GM12878 (cell line): ENCODE measurements around the gene SPIRE1. TPM values are rescaled to one million over a fixed set of nuclear protein-coding genes. Genes with fewer than 3 reads are reported as not detected.

Experiments
- ATAC-seq: fragments of 200-7000 bp; cut with Tn5 transposase; 3 replicates; pipeline ENCODE4 v1.9.1; 2020; ENCODE audit warnings: mild to moderate bottlenecking, moderate library complexity
- BruUV-seq: library from RNA; stranded (reverse); fragments of 400-500 nt; replicated peaks from 2 replicates; lab custom pipeline; 2021; lab: Mats Ljungman, UMichigan
- CTCF ChIA-PET: fragments of 300-600 bp; sonication (Branson Sonifier 250); formaldehyde crosslinking; extraction: SDS; loops from one replicate; lab custom pipeline; 2021; ENCODE audit warnings: inconsistent platforms; lab: Yijun Ruan, JAX
- POLR2A ChIA-PET: fragments of 350-600 bp; formaldehyde crosslinking; extraction: SDS; loops from one replicate; lab custom pipeline; 2021; ENCODE audit warnings: inconsistent platforms; lab: Charles Lee
- RAD21 ChIA-PET: fragments of 300-600 bp; sonication (Branson Sonifier 250); formaldehyde crosslinking; loops from one replicate; lab custom pipeline; 2023; ENCODE audit warnings: antibody characterized with exemption; ENCODE audit not compliant: unreplicated experiment; lab: Charles Lee
- SMC1A ChIA-PET: fragments of 300-600 bp; sonication (Branson Sonifier 250); formaldehyde crosslinking; loops from one replicate; lab custom pipeline; 2023; ENCODE audit not compliant: unreplicated experiment, uncharacterized antibody; lab: Charles Lee
- DNase-seq: peaks from one replicate; pipeline ENCODE4 v3.0.0-alpha.2; 2011; ENCODE audit warnings: low read depth, low spot score
- FAIRE-seq: peaks from 3 replicates; lab custom pipeline; 2011; peaks lifted over from hg19 to GRCh38; lab: Jason Lieb, UNC
- H2AFZ ChIP-seq: 2 replicates; pipeline ENCODE4 v1.6.0; 2011; ENCODE audit warnings: low read depth, low read length, control low read depth; ENCODE audit not compliant: control insufficient read depth
- H3K27ac ChIP-seq: 2 replicates; pipeline ENCODE4 v1.5.1; 2011; ENCODE audit warnings: control low read depth; ENCODE audit not compliant: control insufficient read depth, insufficient read depth
- H3K27me3 ChIP-seq, 2 experiments: replicated peaks in 1 of 2; 2 replicates each; pipeline versions ENCODE4 v1.6.0 to v1.6.1; 2011; ENCODE audit warnings: low read length in 1 of 2; ENCODE audit not compliant: control insufficient read depth in 2 of 2, insufficient read depth in 2 of 2
- H3K36me3 ChIP-seq, 2 experiments: 2 replicates each; pipeline ENCODE4 v1.5.1; 2011; ENCODE audit warnings: low read length in 1 of 2; ENCODE audit not compliant: control insufficient read depth in 2 of 2, insufficient read depth in 2 of 2
- H3K4me1 ChIP-seq: 2 replicates; pipeline ENCODE4 v1.6.1; 2011; ENCODE audit warnings: mild to moderate bottlenecking, low read length, moderate library complexity, mixed read lengths; ENCODE audit not compliant: control insufficient read depth, insufficient read depth
- H3K4me2 ChIP-seq: 2 replicates; pipeline ENCODE4 v1.6.0; 2011; ENCODE audit warnings: control low read depth; ENCODE audit not compliant: control insufficient read depth, insufficient read depth
- H3K4me3 ChIP-seq: fragments of 200-600 bp; sonication (generic); 2 replicates; pipeline ENCODE4 v1.5.1; 2016
- H3K79me2 ChIP-seq: 2 replicates; pipeline ENCODE4 v1.6.0; 2011; ENCODE audit warnings: low read length; ENCODE audit not compliant: control insufficient read depth, insufficient read depth
- H3K9ac ChIP-seq: 2 replicates; pipeline ENCODE4 v1.8.0; 2011; ENCODE audit warnings: low read length, control low read depth, mixed read lengths; ENCODE audit not compliant: control insufficient read depth, insufficient read depth
- H3K9me3 ChIP-seq: replicated peaks from 3 replicates; pipeline ENCODE4 v1.5.1; 2011; ENCODE audit warnings: mild to moderate bottlenecking, low read length; ENCODE audit not compliant: control insufficient read depth, insufficient read depth
- H4K20me1 ChIP-seq: 2 replicates; pipeline ENCODE4 v1.6.0; 2011; ENCODE audit not compliant: control insufficient read depth, insufficient read depth
- BRCA1 ChIP-seq: IDR thresholded peaks from 2 replicates; pipeline ENCODE4 v1.6.1; 2011; ENCODE audit warnings: low read depth, low read length, improper control_type of control experiment
- CBFB ChIP-seq: IDR thresholded peaks from 2 replicates; pipeline ENCODE4 v1.6.1; 2016; ENCODE audit warnings: antibody characterized with exemption, low read depth
- EP300 ChIP-seq, 2 experiments: fragments of 150-350 bp in 1 of 2; IDR thresholded peaks; 2 replicates each; pipeline ENCODE4 v1.6.1; 2011 to 2012; ENCODE audit warnings: low read depth in 2 of 2, low read length in 2 of 2, borderline replicate concordance in 1 of 2, improper control_type of control experiment in 1 of 2, inconsistent platforms in 1 of 2; ENCODE audit not compliant: control insufficient read depth in 1 of 2
- GABPA ChIP-seq: IDR thresholded peaks from 2 replicates; pipeline ENCODE4 v1.6.1; 2014; ENCODE audit warnings: antibody characterized with exemption, low read depth, mild to moderate bottlenecking, inconsistent platforms
- IRF5 ChIP-seq: fragments of 450-650 bp; IDR thresholded peaks from 2 replicates; pipeline ENCODE4 v1.6.1; 2017; ENCODE audit warnings: borderline replicate concordance
- KLF5 ChIP-seq: fragments of 450-650 bp; IDR thresholded peaks from 2 replicates; pipeline ENCODE4 v1.6.1; 2014; ENCODE audit warnings: mild to moderate bottlenecking; ENCODE audit not compliant: partially characterized antibody
- MAX ChIP-seq: IDR thresholded peaks from 2 replicates; pipeline ENCODE4 v1.6.1; 2012; ENCODE audit warnings: low read depth, low read length, improper control_type of control experiment
- MTA2 ChIP-seq: fragments of 450-650 bp; IDR thresholded peaks from 2 replicates; pipeline ENCODE4 v1.6.1; 2016; ENCODE audit warnings: low read depth, mild to moderate bottlenecking, moderate library complexity
- RELB ChIP-seq: fragments of 450-650 bp; IDR thresholded peaks from 2 replicates; pipeline ENCODE4 v1.6.1; 2017; ENCODE audit warnings: low read depth, mild to moderate bottlenecking, moderate library complexity
- SIN3A ChIP-seq: IDR thresholded peaks from 2 replicates; pipeline ENCODE4 v1.6.1; 2012; ENCODE audit warnings: low read depth, low read length, improper control_type of control experiment
- SMARCA5 ChIP-seq: fragments of 450-650 bp; IDR thresholded peaks from 2 replicates; pipeline ENCODE4 v1.6.1; 2017; ENCODE audit warnings: mild to moderate bottlenecking
- SMC3 ChIP-seq: IDR thresholded peaks from 2 replicates; pipeline ENCODE4 v1.6.1; 2011; ENCODE audit warnings: low read length, improper control_type of control experiment, borderline replicate concordance
- SP1 ChIP-seq: IDR thresholded peaks from one replicate; pipeline ENCODE4 v1.6.1; 2011; ENCODE audit warnings: low read depth, low read length
- STAT1 ChIP-seq: fragments of 450-650 bp; conservative IDR thresholded peaks from 2 replicates; pipeline ENCODE4 v1.6.1; 2014; ENCODE audit warnings: antibody characterized with exemption, mild to moderate bottlenecking
- TARDBP ChIP-seq: IDR thresholded peaks from 2 replicates; pipeline ENCODE4 v1.6.1; 2016; ENCODE audit warnings: borderline replicate concordance
- USF2 ChIP-seq: IDR thresholded peaks from 2 replicates; pipeline ENCODE4 v1.6.1; 2011; ENCODE audit warnings: low read depth, low read length, improper control_type of control experiment, borderline replicate concordance
- ZNF687 ChIP-seq: fragments of 450-650 bp; IDR thresholded peaks from 2 replicates; pipeline ENCODE4 v1.6.1; 2017; ENCODE audit warnings: mild to moderate bottlenecking, moderate library complexity
- WGBS: methylation state at CpG from one replicate; pipeline ENCODE4 v1.1.6; 2016; ENCODE audit warnings: low lambda C conversion rate; ENCODE audit not compliant: insufficient replicate concordance, insufficient coverage; ENCODE audit errors: missing lambda C conversion rate; 5-methylcytosine and 5-hydroxymethylcytosine counted together
- in situ Hi-C: fragments of 300-500 bp; cut with MboI; formaldehyde crosslinking; loops from 9 replicates; pipeline ENCODE4 v1.14.3; 2018; ENCODE audit warnings: mixed read lengths
- intact Hi-C: fragments of 100-400 bp; cut with micrococcal nuclease; formaldehyde crosslinking; loops from one replicate; pipeline ENCODE4 v1.14.2; 2022; ENCODE audit not compliant: unreplicated experiment
- polyA plus RNA-seq, 11 experiments: library from polyadenylated mRNA; depleted of rRNA in 4 of 11; unstranded in 6 of 11; stranded (reverse) in 5 of 11; fragments of >200 nt; fragmentation: Nextera tagmentation in 4 of 11; fragmentation: Illumina TruSeq in 1 of 11; extraction: Ambion mirVana in 4 of 11; extraction: Trizol in 1 of 11; gene quantifications; 1 replicate in 1 of 11; 2 replicates in 10 of 11; pipeline versions ENCODE4 v1.2.1 to v1.2.3, GENCODE V29; 2011 to 2016; ENCODE audit warnings: inconsistent platforms in 2 of 11, missing spikeins in 2 of 11, low read depth in 1 of 11
- total RNA-seq, 4 experiments: library from RNA; depleted of rRNA in 3 of 4; stranded (reverse); fragments of >200 nt in 3 of 4; fragmentation: Illumina TruSeq in 1 of 4; extraction: Trizol in 1 of 4; gene quantifications; 2 replicates each; pipeline versions ENCODE4 v1.2.1 to v1.2.3, GENCODE V29; 2013 to 2021

Gene SPIRE1
- total and polyA plus RNA-seq, 10 of the 15 experiments (the other 5 are each of a cell fraction or from before 2014, with no cell fraction given), result 0.18 to 9.2 (median 4.3) TPM

GRCh38 chr18:12597760-12598159, 60.1 kb downstream of the SPIRE1 start:
- BruUV-seq, result no TSS peak
- DNase-seq (no peak), FAIRE-seq (no peak), ATAC-seq (no peak)
- in situ Hi-C loops (no loop called here), intact Hi-C loops (loop anchor here (5.0 kb wide), 1 partner anchor 55 kb away; no protein-coding TSS in a partner anchor)
- ChIA-PET SMC1A (no interaction called here), RAD21 (no interaction called here), CTCF (no interaction called here), POLR2A (no interaction called here)
- Histone ChIP-seq H4K20me1 (no peaks in the 10 kb centered on the region), H3K36me3 (no peaks in the 10 kb centered on the region), H3K27me3 (no peaks in the 10 kb centered on the region), H3K4me1 (no peaks in the 10 kb centered on the region), H3K4me3 (no peak overlapping the region), H3K4me2 (no peak overlapping the region), H2AFZ (no peak overlapping the region), H3K9ac (no peak overlapping the region), H3K79me2 (no peaks in the 10 kb centered on the region), H3K27ac (no peak overlapping the region), H3K9me3 (no peaks in the 10 kb centered on the region)
- WGBS, result 66% methylated on average over 5 of the region's 5 CpGs
- TF ChIP-seq SP1 (no peak), RELB (no peak), MAX (no peak), BRCA1 (no peak), IRF5 (no peak), MTA2 (no peak), STAT1 (no peak), GABPA (no peak), USF2 (no peak), ZNF687 (no peak), KLF5 (no peak), SIN3A (no peak), SMARCA5 (no peak), TARDBP (no peak), CBFB (no peak), EP300 (IDR thresholded peaks at IDR 0.05; ENCODE audit: borderline replicate concordance in 1 of 2, control insufficient read depth in 1 of 2, low read depth in 2 of 2, low read length in 2 of 2) (no peak), SMC3 (no peak)
